GM19372 (cell line): ENCODE results near the gene TNFAIP8L2.

ENCODE experiments used
- ATAC-seq: cut with Tn5 transposase; IDR thresholded peaks from one replicate; pipeline ENCODE4 v1.9.1; 2021; ENCODE audit warnings: mild to moderate bottlenecking, low read depth, moderate library complexity; ENCODE audit not compliant: unreplicated experiment

The TNFAIP8L2 gene

DNA sequence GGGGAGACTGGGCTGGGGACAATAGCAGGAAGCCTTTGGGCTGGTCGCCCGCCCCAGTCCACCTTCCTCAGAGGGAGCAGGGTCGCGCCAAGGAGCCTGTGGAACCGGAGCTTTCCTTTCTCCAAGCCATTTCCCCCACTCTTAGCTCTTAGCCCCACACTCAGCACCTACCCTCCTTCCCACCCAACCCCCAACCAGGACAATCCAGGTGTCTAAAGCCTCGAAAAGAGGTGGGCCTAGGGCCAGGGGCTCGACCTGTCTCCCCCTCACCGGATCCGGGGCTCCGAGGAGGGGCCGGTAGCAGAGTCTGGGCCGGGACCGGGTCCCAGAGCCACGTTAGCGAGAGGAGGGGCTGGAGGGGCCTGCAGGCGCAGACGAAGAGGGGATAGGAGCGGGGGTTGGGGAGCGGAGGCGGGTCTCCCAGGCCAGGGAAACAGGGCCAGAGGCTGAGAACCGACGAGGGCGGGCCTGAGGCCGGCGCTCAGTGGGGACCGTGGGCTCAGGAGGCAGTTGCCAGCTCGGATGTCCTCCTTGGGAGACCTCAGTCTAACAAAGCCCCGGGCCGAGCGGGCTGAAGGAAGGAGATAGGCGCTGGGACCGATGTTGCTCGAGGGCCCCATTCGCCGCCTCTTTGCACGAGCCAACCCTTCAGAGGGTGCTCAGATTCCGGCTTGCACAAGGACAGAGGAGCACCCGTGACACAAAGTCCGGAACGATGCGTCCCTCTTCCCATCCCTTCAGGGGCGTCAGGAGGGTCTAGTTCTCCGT, 11.0 kb upstream of the TNFAIP8L2 start:
- ATAC-seq, result no peak

DNA sequence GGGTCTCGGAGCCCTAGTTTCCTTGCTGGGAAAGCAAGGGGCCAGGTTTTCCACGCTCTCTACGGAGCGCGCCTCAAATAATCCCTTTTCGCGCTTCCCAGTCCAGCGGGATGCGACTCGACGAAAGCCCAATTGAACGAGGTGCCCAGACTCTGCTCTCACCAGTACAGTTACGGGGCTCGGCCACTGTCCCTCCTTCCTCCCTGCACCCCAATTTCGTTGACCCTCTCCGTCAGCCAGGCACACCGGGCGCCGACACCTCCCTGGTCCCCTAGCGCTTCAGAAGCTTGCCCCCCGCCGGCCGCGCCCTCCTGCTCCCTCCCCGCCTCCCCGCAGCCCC, 10.4 kb upstream of the TNFAIP8L2 start:
- ATAC-seq, result no peak

DNA sequence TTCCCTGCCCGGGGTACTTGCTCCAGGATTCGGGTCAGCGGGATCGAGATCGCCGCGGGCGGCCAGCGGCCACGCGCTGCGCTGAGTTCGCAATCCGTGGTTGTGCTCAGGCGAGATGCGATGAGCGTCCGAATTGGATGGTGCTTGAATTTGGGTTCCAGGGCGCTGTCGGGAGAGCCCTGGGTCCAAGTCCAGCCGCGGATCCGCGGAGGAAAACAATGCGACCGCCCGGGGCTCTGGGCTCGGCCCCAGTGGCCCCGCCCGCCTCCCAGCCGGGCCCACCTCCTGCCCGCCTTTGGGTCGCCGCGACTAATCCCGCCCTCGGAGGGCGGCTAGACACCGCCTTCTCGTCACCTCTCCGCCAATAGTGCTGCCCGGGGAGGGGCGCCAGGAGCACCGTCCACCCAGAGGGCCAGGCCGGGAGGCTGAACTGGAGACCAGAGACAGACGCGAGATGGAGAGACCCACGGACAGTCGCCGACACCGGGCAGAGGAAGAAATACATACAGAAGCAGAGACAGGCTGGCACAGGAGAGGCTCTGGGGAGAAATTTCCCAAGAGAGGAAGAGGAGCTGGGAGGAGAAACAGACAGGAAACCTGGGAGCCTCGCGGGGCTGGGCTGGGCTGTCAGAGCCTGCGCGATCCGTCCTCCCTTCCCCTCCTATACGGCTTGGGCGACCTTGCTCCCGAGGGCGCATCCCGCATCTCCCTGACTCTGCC, 9.9 kb upstream of the TNFAIP8L2 start, which contains the start of gene SEMA6C:
Gene SEMA6C (minus strand): TSS at position 220 of the 720 bp plus-strand sequence. CDS start 4,010 bp downstream, outside the sequence.
- ATAC-seq, result peak; percentile 99

DNA sequence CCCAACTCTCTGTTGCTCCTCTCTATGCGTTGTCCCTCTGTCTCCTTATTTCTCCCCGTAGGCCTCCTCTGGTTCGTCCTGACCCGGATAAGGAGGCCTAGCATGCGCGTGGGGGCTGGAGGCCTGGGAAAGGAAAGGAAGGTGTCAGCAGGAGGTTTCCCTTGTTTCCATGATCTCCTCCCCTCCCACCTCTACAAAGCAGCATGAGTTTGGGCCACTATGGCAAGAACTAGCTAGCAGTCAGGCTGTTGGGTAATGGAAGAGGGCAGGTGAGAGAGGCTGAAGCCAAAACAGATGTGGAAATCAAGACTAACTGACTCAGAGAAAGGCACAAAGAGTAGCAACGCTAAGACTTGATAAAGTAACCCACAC, 9.3 kb upstream of the TNFAIP8L2 start:
- ATAC-seq, result no peak

DNA sequence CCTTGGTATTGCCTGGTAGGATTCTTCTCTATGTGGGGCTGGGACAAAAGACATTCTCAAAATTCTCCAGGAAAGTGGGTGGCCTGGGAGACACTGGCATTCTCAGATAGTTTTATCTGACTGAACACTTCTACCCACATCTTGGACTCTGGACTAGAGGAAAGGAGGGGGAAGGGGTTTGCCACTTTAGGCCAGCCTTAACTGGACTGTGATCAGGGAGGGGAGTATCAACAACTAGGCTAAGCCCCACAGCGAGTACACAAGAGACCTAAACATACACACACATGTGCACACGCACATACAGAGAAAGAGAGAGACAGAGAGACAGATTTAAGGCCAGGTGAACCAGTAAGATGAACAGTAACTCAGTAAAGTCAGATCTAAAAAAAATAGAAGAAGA, 8.8 kb upstream of the TNFAIP8L2 start:
- no peak for ATAC-seq

DNA sequence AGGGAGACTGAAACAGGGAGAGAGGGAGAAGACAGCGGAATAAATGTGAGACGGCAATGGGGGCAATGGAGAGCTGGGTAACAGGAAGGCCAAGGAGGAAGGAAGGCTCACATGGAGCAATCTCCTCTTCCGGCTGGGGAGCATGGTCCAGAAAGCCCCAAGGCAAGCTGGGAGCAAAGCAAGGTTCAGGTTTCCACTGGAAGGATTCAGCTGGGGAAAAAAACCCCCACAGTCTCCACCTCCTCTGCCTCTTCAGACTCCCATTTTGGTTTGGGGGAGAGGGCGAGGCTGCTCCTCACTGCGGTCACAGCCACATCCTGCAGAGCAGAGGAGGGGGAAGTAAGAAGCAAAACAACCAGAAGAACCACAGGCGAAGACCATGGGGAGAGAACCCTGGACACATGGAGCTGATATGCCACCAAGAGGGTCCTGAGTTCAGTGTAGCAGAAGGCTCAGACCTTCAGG, 650 bp downstream of the TNFAIP8L2 start:
- no peak for ATAC-seq

DNA sequence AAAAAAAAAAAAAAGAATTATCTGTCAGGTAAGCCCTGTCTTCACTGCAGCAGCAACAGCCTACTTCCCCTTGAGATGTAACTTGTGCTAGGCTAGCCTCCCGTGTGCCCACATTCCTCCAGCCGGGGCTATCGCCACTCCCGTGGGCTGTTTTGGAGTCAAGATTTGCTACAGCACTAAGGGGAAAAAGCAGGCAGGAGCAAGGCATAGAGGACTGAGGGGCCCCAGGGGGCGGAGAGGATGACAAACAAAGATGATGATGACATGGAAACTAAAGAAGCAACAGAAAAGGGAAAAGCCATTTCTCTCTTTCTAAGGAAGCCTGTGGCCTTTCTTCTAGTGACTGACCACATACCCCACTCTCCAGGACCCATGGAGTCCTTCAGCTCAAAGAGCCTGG, 1.9 kb downstream of the TNFAIP8L2 start:
- ATAC-seq, result no peak

DNA sequence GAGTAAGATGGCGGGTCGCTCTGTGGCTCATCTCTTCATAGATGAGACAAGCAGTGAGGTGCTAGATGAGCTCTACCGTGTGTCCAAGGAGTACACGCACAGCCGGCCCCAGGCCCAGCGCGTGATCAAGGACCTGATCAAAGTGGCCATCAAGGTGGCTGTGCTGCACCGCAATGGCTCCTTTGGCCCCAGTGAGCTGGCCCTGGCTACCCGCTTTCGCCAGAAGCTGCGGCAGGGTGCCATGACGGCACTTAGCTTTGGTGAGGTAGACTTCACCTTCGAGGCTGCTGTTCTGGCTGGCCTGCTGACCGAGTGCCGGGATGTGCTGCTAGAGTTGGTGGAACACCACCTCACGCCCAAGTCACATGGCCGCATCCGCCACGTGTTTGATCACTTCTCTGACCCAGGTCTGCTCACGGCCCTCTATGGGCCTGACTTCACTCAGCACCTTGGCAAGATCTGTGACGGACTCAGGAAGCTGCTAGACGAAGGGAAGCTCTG, 2.4 kb downstream of the TNFAIP8L2 start:
- no peak for ATAC-seq

DNA sequence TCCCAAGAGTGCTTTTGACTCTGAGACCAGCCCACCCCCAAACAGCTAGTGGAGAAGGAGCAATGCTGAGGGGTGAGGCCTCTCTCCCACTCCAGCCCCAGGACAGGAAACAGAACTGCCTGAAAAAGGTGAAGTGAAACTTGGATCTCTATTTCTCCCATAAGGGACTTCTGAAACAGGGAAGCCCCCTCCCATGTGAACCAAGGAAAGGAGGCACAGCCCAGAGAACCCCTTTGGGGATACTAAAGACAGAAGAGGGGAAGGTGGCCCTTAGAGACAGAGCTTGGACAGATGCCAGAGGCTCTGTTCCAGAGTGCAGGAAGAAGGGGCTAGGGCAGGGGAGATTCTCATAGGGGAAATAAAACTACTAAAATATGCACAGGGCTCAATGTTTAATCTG, 2.9 kb downstream of the TNFAIP8L2 start:
- no peak for ATAC-seq

DNA sequence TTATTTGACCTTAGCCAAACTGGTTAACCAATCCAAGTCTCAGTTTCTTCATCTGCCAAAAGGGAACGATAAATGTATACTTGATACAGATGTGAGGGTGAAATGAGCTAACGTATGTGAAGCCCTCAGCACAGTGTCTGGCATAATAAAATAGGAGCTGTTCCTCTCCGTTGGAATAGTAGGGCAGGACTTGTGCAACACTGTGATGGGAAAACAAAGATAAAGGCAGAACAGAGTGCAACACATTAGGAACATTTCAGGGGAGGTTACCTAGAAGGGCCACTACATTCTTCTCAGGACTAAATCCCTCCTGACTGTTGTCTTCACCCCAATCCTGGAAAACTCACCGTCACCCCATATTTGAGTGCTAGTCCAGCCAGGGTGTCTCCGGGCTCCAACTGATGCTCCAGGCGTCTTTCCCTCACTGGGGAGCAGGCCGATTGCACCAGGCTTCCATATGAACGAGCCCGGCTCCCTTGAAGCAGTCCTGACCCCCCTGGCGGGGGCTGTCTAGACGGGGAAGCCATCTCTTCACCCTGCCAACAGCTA, 8.4 kb downstream of the TNFAIP8L2 start:
- no peak for ATAC-seq

DNA sequence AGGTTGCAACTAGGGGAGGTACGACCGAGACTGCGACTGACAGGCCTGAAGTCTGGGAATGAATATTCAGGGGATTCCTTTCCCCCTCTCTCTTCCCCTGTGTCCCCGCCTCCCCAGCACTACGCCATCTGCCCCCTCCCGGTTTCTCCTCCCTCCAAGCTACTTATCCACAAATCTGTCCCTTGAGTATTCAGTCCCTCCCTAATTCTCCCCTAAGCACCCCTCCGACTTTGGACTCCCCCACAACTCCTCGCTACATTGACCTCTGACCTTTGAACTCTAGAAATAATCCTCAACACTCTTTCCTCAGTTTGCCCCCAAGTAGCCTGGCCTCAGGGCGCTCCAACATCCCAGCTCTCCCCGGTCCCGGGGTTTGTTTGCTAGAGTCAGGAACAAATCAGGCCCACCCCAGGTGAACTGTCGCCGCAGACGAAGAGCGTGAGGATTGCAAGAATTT, 8.9 kb downstream of the TNFAIP8L2 start:
- ATAC-seq, result no peak

DNA sequence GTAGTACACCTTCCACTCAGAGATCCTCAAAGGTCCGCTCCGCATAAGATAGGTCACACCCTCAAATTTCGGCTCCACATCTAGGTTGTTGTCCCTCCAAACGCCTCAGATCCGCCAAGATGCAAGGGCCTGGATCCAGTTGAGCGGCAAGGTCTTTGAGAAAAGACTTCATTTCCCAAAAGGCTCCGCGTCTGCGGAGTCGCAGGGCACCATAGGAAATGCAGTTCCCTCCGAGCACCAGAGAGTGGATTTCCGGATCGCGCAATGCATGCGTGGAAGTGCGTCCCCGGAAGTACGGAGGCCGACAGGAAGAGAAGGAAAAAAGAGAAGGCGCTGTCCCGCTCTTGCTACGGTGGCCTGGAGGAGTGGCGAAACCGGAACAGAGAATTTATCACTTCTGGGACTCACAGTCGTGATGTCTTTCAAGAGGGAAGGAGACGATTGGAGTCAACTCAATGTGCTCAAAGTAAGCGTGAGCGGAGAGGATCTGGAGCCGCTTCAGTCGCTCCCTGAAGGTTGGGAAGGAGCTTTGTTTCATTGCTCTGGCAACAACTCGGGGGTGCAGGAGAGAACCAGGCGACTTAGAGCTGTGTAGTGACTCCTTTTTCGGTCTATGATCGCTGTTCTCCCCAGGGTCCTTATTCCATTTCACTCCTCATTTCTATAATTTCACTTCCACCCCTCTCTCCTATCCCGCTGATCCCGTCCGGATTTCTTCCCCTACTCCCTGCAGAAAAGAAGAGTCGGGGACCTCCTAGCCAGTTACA, 9.5 kb downstream of the TNFAIP8L2 start, which contains the start of the genes LYSMD1 and SCNM1:
Gene LYSMD1 (minus strand): TSS at position 165 of the 767 bp plus-strand sequence. CDS start 644 bp downstream, outside the sequence.
Gene SCNM1 (plus strand): TSS at position 407 of the 767 bp plus-strand sequence. CDS start 9 bp downstream, at position 416.
- peak; percentile 92 for ATAC-seq

DNA sequence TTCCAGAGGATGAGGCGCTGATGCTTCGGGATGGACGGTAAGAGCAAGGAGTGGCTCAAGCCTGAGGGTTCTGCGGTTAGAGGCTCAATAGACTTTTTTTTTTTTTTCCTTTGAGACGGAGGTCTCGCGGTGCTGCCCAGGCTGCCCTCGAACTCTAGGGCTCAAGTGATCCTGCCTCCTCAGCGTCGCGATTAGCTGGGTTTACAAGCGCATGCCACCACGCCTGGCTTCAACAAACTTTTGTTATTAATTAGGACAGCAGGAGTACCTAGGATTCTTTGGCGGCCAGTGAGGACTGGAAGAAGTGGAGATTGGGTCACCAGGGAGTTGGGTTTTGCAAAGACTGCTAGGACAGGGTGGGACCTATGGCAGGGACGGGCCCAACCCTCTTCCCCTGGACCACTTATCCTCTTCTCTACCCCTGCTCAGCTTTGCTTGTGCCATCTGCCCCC, 10.1 kb downstream of the TNFAIP8L2 start:
- ATAC-seq, result no peak

DNA sequence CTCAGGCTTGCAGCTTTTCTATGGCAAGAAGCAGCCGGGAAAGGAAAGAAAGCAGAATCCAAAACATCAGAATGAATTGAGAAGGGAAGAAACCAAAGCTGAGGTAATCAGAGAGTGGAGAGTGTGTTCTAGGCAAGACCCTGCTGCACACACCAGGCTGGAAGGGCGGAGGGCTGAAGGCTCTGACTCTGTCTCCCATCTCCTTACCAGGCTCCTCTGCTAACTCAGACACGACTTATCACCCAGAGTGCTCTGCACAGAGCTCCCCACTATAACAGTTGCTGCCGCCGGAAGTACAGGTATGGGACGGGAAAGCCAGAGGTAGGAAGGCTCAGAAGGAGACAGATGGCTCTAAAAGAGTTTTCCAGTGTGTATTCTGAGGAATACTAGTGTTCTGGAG, 10.7 kb downstream of the TNFAIP8L2 start:
- ATAC-seq, result no peak

DNA sequence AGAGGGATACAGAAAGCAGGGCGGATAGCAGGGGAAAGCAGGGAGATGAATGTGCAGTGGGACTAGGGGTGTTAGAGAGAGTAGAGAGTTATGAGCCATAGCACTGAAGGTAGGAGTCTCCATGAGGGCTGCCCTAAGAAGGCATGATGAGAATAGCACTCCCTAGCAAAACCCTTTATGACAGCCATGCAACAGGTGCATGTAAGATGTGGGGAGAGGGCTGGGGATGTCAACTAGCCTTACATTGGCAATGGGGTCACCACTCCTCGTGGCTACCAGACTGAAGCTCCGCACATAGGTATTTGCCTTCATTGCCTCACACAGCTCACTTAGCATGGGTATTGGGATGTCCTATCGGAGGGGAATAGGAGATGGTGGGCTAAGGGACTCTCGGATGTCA, 14.7 kb downstream of the TNFAIP8L2 start:
- no peak for ATAC-seq

DNA sequence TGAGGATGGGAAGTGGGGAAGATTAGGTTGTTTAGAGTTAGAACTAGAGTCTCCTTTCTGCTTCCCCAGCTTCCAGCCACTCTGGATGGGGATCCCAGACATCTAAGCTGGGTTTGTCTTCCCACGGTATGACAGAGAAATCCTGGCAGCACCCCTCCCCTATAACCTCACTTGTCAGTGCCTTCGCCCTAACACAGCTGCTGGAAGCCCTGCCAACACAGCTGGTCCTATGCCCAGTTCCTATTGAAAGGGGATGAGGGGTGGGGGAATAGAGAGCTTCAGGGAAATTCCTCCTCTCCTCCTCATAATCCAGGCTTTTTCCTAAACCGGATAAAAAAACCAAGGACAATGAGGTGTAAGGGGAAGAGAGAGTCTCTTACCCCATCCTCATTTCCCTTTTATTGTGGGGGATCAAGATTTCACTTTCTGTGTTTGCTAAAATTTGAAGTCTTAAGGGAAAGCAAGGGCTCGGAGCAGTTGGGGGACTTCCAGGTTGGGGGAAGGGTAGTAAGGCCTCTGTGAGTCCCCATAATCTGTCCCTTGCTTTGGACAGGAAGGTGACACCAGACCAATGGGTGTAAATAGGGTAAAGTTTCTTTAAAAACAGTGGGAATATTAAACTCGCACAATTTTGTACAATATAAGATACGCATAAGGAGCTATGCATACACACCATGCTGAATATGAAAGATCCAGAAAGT, 18.7 kb downstream of the TNFAIP8L2 start:
- no peak for ATAC-seq

DNA sequence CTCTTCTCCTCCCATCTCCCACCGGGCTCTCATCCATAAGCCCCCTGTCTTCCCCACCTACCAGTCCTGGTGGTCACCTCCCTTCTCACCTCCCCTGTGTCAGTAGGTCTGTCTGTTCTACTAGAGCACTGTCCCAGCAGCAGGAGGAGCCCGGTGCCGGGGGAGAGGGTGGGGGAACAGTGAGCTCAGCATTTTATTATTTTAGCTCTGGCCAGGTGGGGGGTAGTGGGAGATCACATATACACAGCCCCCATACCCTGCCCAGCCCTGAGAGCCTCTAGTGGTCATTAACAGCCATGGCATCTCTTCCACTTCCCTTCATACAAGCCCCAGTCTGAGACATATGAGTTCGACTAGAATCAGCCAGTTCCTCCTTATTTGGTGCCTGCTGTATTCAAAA, 19.4 kb downstream of the TNFAIP8L2 start, which contains the start of gene TMOD4:
Gene TMOD4 (minus strand): TSS at position 119 of the 400 bp plus-strand sequence. CDS start 1,106 bp downstream, outside the sequence.
- ATAC-seq, result no peak

DNA sequence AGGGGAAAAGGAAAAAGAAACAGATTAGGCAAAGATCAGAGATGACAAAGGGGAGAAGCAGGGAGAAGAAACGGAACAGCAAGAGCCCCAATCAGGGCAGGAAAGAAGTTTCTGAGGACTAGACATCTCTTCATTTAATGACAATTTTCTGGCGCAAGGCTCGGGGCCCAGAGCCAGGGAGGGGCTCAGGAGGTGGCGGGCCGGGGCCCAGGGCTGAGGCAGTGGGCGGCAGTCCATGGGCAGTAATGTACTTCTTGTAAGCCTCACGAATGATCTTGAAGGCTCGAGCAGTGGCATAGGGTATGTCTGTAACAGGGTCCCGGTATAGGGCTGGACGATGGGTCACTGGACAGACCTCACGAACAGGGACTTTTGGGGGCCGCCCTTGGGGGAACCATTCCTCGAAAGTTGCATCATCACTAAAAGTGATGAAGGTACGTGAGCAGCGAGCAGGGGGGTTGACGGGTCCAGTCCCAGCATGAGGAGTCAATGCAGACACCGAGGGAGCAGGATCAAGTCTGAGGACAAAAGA, 20.1 kb downstream of the TNFAIP8L2 start:
- no peak for ATAC-seq

DNA sequence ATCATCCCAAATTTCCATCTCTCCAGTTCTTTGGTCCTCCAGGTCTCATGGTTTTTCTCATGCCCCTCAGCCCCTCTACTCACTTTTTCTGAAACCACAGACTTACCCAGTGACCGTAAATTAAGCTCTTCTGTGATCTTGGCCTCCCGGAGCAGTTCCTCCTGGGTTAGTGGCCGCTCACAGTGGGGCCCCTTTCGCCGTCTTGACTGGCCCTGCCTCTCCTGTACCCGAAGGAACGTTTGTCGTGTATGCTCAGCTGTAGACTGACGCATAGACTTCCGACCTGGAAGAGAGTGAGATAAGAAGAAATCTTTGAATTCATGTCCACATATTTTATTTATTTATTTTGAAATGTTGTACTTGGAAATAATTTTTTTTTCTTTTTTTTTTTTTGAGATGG, 27.8 kb downstream of the TNFAIP8L2 start:
- no peak for ATAC-seq
